Karpas-422 (cell line): ENCODE results near the gene LMBRD2. TPM values are rescaled to one million over a fixed set of nuclear protein-coding genes. Genes with fewer than 3 reads are reported as not detected.

ENCODE experiments used
- DNase-seq: peaks from one replicate; pipeline ENCODE4 v3.0.0-alpha.2; 2015
- H2AFZ ChIP-seq: fragments of 200-600 bp; sonication (generic); 2 replicates; pipeline ENCODE4 v1.6.1; 2014; ENCODE audit warnings: antibody characterized with exemption, low read length, mixed read lengths
- H3K27ac ChIP-seq: fragments of 200-600 bp; sonication (generic); 2 replicates; pipeline ENCODE4 v1.5.1; 2014; ENCODE audit warnings: mild to moderate bottlenecking, low read length, moderate library complexity
- H3K27me3 ChIP-seq: fragments of 200-600 bp; sonication (generic); 2 replicates; pipeline ENCODE4 v1.6.1; 2014; ENCODE audit warnings: low read length, mixed read lengths
- H3K36me3 ChIP-seq: fragments of 200-600 bp; sonication (generic); 2 replicates; pipeline ENCODE4 v1.6.1; 2014; ENCODE audit warnings: low read length, mixed read lengths; ENCODE audit not compliant: insufficient read depth
- H3K4me1 ChIP-seq: fragments of 200-600 bp; sonication (generic); 2 replicates; pipeline ENCODE4 v1.6.1; 2014; ENCODE audit warnings: mild to moderate bottlenecking, low read length, mixed read lengths
- H3K4me2 ChIP-seq: fragments of 200-600 bp; sonication (generic); 2 replicates; pipeline ENCODE4 v1.6.1; 2014; ENCODE audit warnings: low read length, low read depth, mild to moderate bottlenecking; ENCODE audit not compliant: poor library complexity, severe bottlenecking
- H3K4me3 ChIP-seq: fragments of 200-600 bp; sonication (generic); 2 replicates; pipeline ENCODE4 v1.5.1; 2014; ENCODE audit warnings: mild to moderate bottlenecking, antibody characterized with exemption, low read length, mixed read lengths
- H3K79me2 ChIP-seq: fragments of 200-600 bp; sonication (generic); 2 replicates; pipeline ENCODE4 v1.6.1; 2014; ENCODE audit warnings: mild to moderate bottlenecking, low read length, mixed read lengths
- H3K9ac ChIP-seq: fragments of 200-600 bp; sonication (generic); 2 replicates; pipeline ENCODE4 v1.6.0; 2014; ENCODE audit warnings: low read length
- H3K9me2 ChIP-seq: fragments of 200-600 bp; sonication (generic), shearing (Covaris generic); replicated peaks from 2 replicates; pipeline ENCODE4 v1.6.0; 2014; ENCODE audit warnings: mild to moderate bottlenecking, low read length, moderate library complexity; ENCODE audit not compliant: insufficient read depth
- H3K9me3 ChIP-seq: fragments of 300-700, 200-600 bp; sonication (generic); 2 replicates; pipeline ENCODE4 v1.6.1; 2014; ENCODE audit warnings: low read length, mixed read lengths
- H4K20me1 ChIP-seq: fragments of 200-600 bp; sonication (generic); 2 replicates; pipeline ENCODE4 v1.6.1; 2014; ENCODE audit warnings: mild to moderate bottlenecking, antibody characterized with exemption, low read length, low read depth; ENCODE audit not compliant: insufficient read depth
- total RNA-seq: library from RNA; depleted of rRNA; stranded (reverse); fragments of >200 nt; shearing (Covaris generic); gene quantifications from 2 replicates; pipeline ENCODE4 v1.2.3, GENCODE V29; 2014; ENCODE audit warnings: low replicate concordance

LMBRD2 gene
- total RNA-seq, 1 experiment from 2014 or later, result 27.8 TPM

DNA sequence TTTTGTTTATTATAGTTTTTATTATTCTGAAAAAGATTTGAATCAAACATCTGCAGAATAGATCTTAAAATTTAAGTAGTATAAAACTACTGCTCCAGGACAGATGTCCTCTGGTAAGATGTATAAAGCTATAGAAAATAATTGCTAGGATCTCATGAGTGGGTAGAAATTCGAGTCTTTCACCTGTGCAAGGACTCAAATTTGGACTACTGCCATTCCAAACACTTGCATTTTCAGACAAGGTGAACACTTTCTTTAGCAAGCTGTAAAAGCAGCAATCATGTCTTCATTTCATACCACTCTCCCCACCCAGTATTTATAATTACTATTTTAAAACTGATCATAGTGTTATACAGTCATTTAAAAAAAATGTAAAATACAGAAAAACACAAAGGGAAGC, 20.9 kb upstream of the LMBRD2 start:
- Histone ChIP-seq H3K9me2 (no peaks in the 10 kb centered on the region), H3K27me3 (no peaks in the 10 kb centered on the region), H3K36me3 (peaks cover 85% of the 10 kb centered on the region; the same call in 1 of the 2 replicates), H4K20me1 (no peaks in the 10 kb centered on the region), H3K4me1 (peaks cover 3% of the 10 kb centered on the region; the same call in 1 of the 2 replicates), H3K4me3 (no peak overlapping the region), H3K27ac (no peak overlapping the region), H2AFZ (no peak overlapping the region), H3K4me2 (no peak overlapping the region), H3K9ac (no peak overlapping the region), H3K79me2 (peaks cover 55% of the 10 kb centered on the region), H3K9me3 (no peaks in the 10 kb centered on the region)
- no peak for DNase-seq

DNA sequence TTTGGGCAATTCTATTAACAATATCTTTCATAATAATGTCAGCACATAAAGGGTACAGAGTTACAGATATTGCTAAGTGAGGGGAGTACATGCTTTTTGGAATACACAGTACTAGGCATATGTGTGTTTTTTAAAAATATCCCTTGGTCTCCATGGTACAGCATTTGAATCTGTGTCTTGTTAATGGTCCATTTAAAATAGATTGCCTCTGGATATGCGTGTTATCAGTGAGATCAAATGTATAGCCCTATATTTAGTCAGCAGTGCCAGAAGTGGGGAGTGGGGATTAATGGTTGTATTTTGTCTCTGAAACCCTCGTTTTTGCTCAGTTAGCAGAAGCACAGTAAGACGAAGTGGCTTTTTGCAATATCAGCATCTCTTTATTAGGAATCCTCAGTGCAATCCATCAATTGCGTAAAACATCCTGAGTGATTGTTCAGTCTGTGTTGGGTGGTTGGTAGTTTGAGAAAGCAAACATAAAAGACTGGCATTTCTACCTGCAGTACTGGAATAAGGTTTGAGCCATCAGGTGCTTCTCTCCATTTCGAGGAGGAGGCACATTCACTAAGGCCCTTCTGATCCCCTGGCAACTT, 19.2 kb upstream of the LMBRD2 start:
- H3K9me3 ChIP-seq, result no peaks in the 10 kb centered on the region
- no peaks in the 10 kb centered on the region for H3K27me3 ChIP-seq

DNA sequence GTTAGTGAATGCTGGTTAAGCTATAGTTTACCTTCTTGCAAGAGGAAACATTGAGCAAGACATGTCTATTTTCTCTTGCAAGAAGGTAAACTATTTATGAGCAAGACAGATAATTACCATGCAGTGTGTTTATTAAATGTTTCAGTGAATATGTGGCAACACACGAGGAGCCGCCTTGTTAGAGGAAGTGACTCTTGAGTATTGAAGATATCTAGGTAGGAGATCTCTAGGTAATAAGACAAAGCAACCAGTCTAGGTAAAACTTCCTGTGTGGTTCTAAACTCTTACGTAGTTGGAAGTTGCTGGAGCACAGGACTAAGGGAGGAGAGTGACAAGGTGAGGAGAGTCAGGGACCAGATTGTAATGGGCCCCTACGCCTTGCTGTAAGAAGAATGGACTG, 17.1 kb upstream of the LMBRD2 start:
- Histone ChIP-seq H3K4me2 (no peak overlapping the region), H3K27ac (no peak overlapping the region), H3K4me3 (no peak overlapping the region), H2AFZ (no peak overlapping the region), H3K27me3 (no peaks in the 10 kb centered on the region), H3K9me3 (no peaks in the 10 kb centered on the region), H3K4me1 (no peaks in the 10 kb centered on the region), H3K36me3 (peaks cover 89% of the 10 kb centered on the region; the same call in 1 of the 2 replicates), H4K20me1 (no peaks in the 10 kb centered on the region), H3K9me2 (no peaks in the 10 kb centered on the region), H3K9ac (no peak overlapping the region), H3K79me2 (peaks cover 66% of the 10 kb centered on the region)
- DNase-seq, result no peak

More for the DNA sequence above, 19.2 kb upstream of the LMBRD2 start:
- Histone ChIP-seq H3K27ac (no peak overlapping the region), H3K79me2 (peaks cover 65% of the 10 kb centered on the region), H3K4me1 (no peaks in the 10 kb centered on the region), H3K4me2 (no peak overlapping the region), H3K9me2 (no peaks in the 10 kb centered on the region), H3K36me3 (peaks cover 89% of the 10 kb centered on the region; the same call in 1 of the 2 replicates), H3K4me3 (no peak overlapping the region), H4K20me1 (no peaks in the 10 kb centered on the region), H2AFZ (no peak overlapping the region), H3K9ac (no peak overlapping the region)
- DNase-seq, result no peak

DNA sequence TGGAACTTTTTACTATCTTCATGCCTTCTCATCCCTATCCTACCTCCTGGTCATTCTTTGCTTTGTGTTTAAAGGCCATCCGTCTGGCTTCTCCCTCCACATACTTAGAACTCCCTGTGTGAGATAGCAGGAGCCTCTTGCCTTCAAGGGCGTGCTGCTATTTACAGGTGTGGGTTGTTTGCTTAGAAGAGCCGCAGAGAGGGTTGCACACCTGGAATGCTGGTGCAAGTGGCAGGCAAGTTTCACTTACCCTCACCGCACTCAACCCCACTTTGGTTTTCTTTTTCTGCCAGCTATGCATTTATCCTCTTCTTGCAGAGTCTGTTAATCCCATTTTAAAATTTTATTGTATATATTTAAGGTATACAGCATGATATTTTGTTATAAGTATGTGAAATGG, 12.8 kb upstream of the LMBRD2 start:
- no peaks in the 10 kb centered on the region for H3K27me3 ChIP-seq
- H3K79me2 ChIP-seq, result peaks cover 92% of the 10 kb centered on the region
- H3K9ac ChIP-seq, result no peak overlapping the region
- H4K20me1 ChIP-seq, result no peaks in the 10 kb centered on the region
- no peak overlapping the region for H3K4me3 ChIP-seq
- H2AFZ ChIP-seq, result no peak overlapping the region
- no peak for DNase-seq
- no peaks in the 10 kb centered on the region for H3K9me3 ChIP-seq
- H3K36me3 ChIP-seq, result peaks cover 92% of the 10 kb centered on the region
- no peaks in the 10 kb centered on the region for H3K9me2 ChIP-seq
- no peaks in the 10 kb centered on the region for H3K4me1 ChIP-seq
- no peak overlapping the region for H3K4me2 ChIP-seq
- no peak overlapping the region for H3K27ac ChIP-seq

DNA sequence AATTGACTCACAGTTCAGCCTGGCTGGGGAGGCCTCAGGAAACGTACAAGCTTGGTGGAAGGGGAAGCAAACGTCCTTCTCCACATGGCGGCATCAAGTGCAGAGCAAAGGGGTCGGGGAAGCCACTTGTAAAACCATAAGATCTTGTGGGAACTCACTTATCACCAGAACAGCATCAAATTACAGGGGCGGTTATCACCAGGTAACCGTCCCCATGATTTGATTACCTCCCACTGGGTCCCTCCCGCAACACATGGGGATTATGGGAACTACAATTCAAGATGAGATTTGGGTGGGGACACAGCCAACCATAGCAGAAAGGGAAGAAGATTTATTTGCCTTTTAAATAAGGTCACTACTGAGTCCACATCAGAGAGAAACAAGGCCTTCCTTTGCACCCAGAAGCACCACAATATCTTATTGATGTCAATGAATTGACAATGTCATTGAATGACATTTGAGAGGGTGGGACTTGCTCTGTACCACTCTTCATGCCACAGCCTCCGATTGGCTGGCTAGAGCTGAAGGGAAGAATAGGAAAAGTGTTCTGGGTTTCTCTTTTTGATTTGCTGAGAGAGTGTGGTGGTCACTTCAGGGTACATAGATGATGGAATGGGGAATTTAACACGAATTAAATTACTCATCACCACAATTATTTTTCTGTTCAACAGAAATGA, 11.3 kb upstream of the LMBRD2 start:
- Histone ChIP-seq H3K4me1 (no peaks in the 10 kb centered on the region), H3K36me3 (peaks cover 93% of the 10 kb centered on the region), H3K9ac (no peak overlapping the region), H3K9me2 (no peaks in the 10 kb centered on the region), H3K27me3 (no peaks in the 10 kb centered on the region), H3K9me3 (no peaks in the 10 kb centered on the region), H4K20me1 (no peaks in the 10 kb centered on the region), H3K27ac (no peak overlapping the region), H3K4me2 (no peak overlapping the region), H3K4me3 (no peak overlapping the region), H2AFZ (no peak overlapping the region), H3K79me2 (peaks cover 96% of the 10 kb centered on the region)
- DNase-seq, result no peak

DNA sequence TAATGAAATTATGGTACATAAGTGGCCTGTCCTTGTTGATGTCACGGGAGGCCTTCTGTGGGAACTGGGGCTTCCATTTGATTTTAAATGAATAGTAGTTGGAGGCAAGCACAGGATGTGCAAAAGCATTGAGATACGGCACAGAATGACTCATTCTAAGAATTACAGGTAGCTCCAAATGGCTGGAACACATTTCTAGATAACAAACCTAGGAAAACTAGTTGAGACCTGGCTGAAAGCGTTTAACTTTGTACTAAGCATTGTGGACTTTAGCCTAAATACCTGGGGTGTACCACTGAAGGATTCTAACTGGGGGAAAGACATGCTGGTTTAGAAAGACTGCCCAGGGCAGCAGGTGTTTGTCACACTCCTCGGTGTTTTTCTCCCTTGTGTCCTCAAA, 9.7 kb upstream of the LMBRD2 start:
- Histone ChIP-seq H3K27me3 (no peaks in the 10 kb centered on the region), H3K9ac (no peak overlapping the region), H3K79me2 (peaks cover 100% of the 10 kb centered on the region), H3K4me3 (no peak overlapping the region), H2AFZ (no peak overlapping the region), H3K27ac (no peak overlapping the region), H4K20me1 (no peaks in the 10 kb centered on the region), H3K4me1 (no peaks in the 10 kb centered on the region), H3K9me3 (no peaks in the 10 kb centered on the region), H3K9me2 (no peaks in the 10 kb centered on the region), H3K36me3 (peaks cover 92% of the 10 kb centered on the region), H3K4me2 (no peak overlapping the region)
- DNase-seq, result no peak

DNA sequence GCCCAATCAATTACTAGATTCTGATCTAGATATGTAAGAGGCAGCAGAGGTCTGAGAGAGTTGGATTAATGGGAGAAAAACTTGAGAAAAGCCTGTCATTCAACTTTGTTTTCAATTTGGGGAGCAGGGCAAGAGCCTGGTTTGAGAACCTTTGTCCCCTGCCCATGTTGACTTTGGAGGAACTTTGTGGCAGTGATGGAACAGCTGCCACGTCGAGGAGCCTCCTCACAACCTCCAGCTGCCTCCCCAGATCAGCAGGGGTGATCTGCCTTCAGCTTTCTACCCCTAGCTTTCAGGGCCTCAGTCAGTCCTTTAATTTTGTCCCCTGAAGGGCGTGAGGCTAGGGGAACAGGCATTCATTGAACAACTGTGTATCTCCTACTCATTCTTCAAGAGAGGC, 8.9 kb upstream of the LMBRD2 start:
- peaks cover 93% of the 10 kb centered on the region for H3K36me3 ChIP-seq
- no peak for DNase-seq
- H2AFZ ChIP-seq, result no peak overlapping the region
- no peak overlapping the region for H3K4me3 ChIP-seq
- H3K27ac ChIP-seq, result no peak overlapping the region
- H4K20me1 ChIP-seq, result no peaks in the 10 kb centered on the region
- no peaks in the 10 kb centered on the region for H3K27me3 ChIP-seq
- H3K79me2 ChIP-seq, result peaks cover 100% of the 10 kb centered on the region
- H3K9me3 ChIP-seq, result no peaks in the 10 kb centered on the region
- no peak overlapping the region for H3K4me2 ChIP-seq
- no peaks in the 10 kb centered on the region for H3K4me1 ChIP-seq
- H3K9me2 ChIP-seq, result no peaks in the 10 kb centered on the region
- H3K9ac ChIP-seq, result no peak overlapping the region

DNA sequence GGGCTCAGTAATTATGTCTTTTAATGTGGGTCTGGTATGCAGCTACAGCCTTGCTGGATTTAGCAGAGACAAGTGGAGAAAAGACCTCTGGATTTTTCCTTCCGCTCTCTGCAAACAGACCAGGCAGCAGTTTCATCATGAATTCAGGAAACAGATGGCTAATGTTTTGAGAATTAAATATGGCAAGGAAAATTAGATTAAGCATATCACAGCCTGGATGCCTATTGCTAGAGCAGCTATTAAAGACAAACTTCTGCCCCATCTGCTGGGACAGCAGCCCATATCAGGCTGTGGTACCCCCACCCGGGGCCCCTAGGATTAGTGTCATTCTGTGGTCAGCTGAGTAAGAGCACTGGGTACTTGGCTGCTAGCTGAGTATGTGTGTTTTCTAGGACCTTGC, 6.5 kb upstream of the LMBRD2 start:
- no peak overlapping the region for H3K4me2 ChIP-seq

More for the DNA sequence above, 6.5 kb upstream of the LMBRD2 start:
- H3K9me2 ChIP-seq, result no peaks in the 10 kb centered on the region
- H3K9me3 ChIP-seq, result no peaks in the 10 kb centered on the region
- H3K4me3 ChIP-seq, result no peak overlapping the region
- no peak overlapping the region for H3K9ac ChIP-seq
- peaks cover 100% of the 10 kb centered on the region for H3K79me2 ChIP-seq
- H3K27ac ChIP-seq, result no peak overlapping the region
- DNase-seq, result no peak
- peaks cover 92% of the 10 kb centered on the region for H3K36me3 ChIP-seq
- H4K20me1 ChIP-seq, result no peaks in the 10 kb centered on the region
- H3K4me1 ChIP-seq, result peaks cover 10% of the 10 kb centered on the region
- H3K27me3 ChIP-seq, result no peaks in the 10 kb centered on the region
- no peak overlapping the region for H2AFZ ChIP-seq
